CD4-positive, alpha-beta memory T cell (primary cell): ENCODE data around the gene CSF2. TPM values are rescaled to one million over a fixed set of nuclear protein-coding genes. Genes with fewer than 3 reads are reported as not detected.
A peak's percentile ranks its signal among the peaks of the same experiment; 100 is the strongest.

ENCODE experiments used
- CTCF ChIA-PET: fragments of 350-600 bp; sonication (Branson Sonifier 250); formaldehyde crosslinking; loops from one replicate; lab custom pipeline; 2021; ENCODE audit warnings: inconsistent platforms; ENCODE audit not compliant: partially characterized antibody; lab: Charles Lee
- POLR2A ChIA-PET: fragments of 350-600 bp; sonication (Branson Sonifier 250); formaldehyde crosslinking; loops from one replicate; lab custom pipeline; 2021; ENCODE audit not compliant: partially characterized antibody; lab: Charles Lee
- DNase-seq, 5 donors: peaks; one replicate each; pipeline versions ENCODE4 v3.0.0 to v3.0.0-alpha.2; 2020 to 2022; ENCODE audit warnings: mixed read lengths in 1 of 5
- H3K27ac ChIP-seq: one replicate; pipeline ENCODE4 v1.7.0; 2013; ENCODE audit warnings: low read depth, low read length
- H3K27me3 ChIP-seq: 2 replicates; pipeline ENCODE4 v1.7.0; 2013; ENCODE audit warnings: mild to moderate bottlenecking, low read length, moderate library complexity; ENCODE audit not compliant: insufficient read depth
- H3K36me3 ChIP-seq: 2 replicates; pipeline ENCODE4 v1.7.0; 2013; ENCODE audit warnings: mild to moderate bottlenecking, low read length, moderate library complexity; ENCODE audit not compliant: insufficient read depth
- H3K4me1 ChIP-seq: 2 replicates; pipeline ENCODE4 v1.7.0; 2013; ENCODE audit warnings: mild to moderate bottlenecking, low read length, moderate library complexity; ENCODE audit not compliant: insufficient read depth
- H3K4me3 ChIP-seq, 2 donors: one replicate each; pipeline ENCODE4 v1.7.0; 2013; ENCODE audit warnings: low read length in 2 of 2, mild to moderate bottlenecking in 1 of 2
- H3K9me3 ChIP-seq, 2 donors: one replicate each; pipeline ENCODE4 v1.7.0; 2013; ENCODE audit warnings: low read length in 2 of 2, control low read depth in 1 of 2; ENCODE audit not compliant: control insufficient read depth in 1 of 2
- H3K27ac Mint-ChIP-seq, 7 donors: one replicate each; pipeline ENCODE4 v1.8.0; 2020 to 2021; ENCODE audit warnings: mixed read lengths in 7 of 7, mild to moderate bottlenecking in 6 of 7, inconsistent platforms in 3 of 7, moderate library complexity in 3 of 7
- H3K27me3 Mint-ChIP-seq, 2 donors: one replicate each; pipeline ENCODE4 v1.8.0; 2020 to 2021; ENCODE audit warnings: mixed read lengths in 2 of 2
- H3K36me3 Mint-ChIP-seq, 2 donors: one replicate each; pipeline ENCODE4 v1.8.0; 2020 to 2021; ENCODE audit warnings: mixed read lengths in 2 of 2, inconsistent platforms in 1 of 2, mild to moderate bottlenecking in 1 of 2
- H3K4me1 Mint-ChIP-seq, 4 donors: one replicate each; pipeline ENCODE4 v1.8.0; 2020 to 2021; ENCODE audit warnings: mixed read lengths in 4 of 4, mild to moderate bottlenecking in 1 of 4
- H3K4me3 Mint-ChIP-seq, 8 donors: one replicate each; pipeline ENCODE4 v1.8.0; 2020 to 2021; ENCODE audit warnings: mixed read lengths in 8 of 8, mild to moderate bottlenecking in 7 of 8, moderate library complexity in 6 of 8, inconsistent platforms in 3 of 8
- H3K9me3 Mint-ChIP-seq, 8 donors: one replicate each; pipeline ENCODE4 v1.8.0; 2020 to 2021; ENCODE audit warnings: mixed read lengths in 8 of 8, mild to moderate bottlenecking in 5 of 8, inconsistent platforms in 3 of 8, moderate library complexity in 1 of 8
- intact Hi-C: fragments of 100-400 bp; cut with micrococcal nuclease; formaldehyde crosslinking; loops from one replicate; pipeline ENCODE4 v1.15.1; 2023
- polyA plus RNA-seq, 2 donors: library from polyadenylated mRNA; unstranded; fragments of 300-500 nt; fragmentation: Illumina TruSeq; gene quantifications; one replicate each; pipeline ENCODE4 v1.2.3, GENCODE V29; 2021
- total RNA-seq, 2 experiments: library from RNA; stranded (reverse); gene quantifications; one replicate each; pipeline ENCODE4 v1.2.3, GENCODE V29; 2021

CSF2 gene
- total RNA-seq (not detected), polyA plus RNA-seq (under 1 TPM in 1 of 2 donors, not detected in 1; 0.77 TPM)

DNA sequence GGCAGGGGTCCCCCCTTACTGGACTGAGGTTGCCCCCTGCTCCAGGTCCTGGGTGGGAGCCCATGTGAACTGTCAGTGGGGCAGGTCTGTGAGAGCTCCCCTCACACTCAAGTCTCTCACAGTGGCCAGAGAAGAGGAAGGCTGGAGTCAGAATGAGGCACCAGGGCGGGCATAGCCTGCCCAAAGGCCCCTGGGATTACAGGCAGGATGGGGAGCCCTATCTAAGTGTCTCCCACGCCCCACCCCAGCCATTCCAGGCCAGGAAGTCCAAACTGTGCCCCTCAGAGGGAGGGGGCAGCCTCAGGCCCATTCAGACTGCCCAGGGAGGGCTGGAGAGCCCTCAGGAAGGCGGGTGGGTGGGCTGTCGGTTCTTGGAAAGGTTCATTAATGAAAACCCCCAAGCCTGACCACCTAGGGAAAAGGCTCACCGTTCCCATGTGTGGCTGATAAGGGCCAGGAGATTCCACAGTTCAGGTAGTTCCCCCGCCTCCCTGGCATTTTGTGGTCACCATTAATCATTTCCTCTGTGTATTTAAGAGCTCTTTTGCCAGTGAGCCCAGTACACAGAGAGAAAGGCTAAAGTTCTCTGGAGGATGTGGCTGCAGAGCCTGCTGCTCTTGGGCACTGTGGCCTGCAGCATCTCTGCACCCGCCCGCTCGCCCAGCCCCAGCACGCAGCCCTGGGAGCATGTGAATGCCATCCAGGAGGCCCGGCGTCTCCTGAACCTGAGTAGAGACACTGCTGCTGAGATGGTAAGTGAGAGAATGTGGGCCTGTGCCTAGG is at the start of gene CSF2:
TSS of gene CSF2 (plus strand) at position 559 of the 783 bp plus-strand sequence. CDS start at position 594, 35 bp downstream.
- H3K4me3 Mint-ChIP-seq = peak within 1 kb of the TSS in 5 of 8 donors; percentile 1 to 45 (median 38)
- Histone ChIP-seq H3K27ac (no peak within 1 kb of the TSS), H3K36me3 (no peaks in the 10 kb centered on the region), H3K4me1 (peaks cover 52% of the 10 kb centered on the region), H3K9me3 (no peaks in the 10 kb centered on the region), H3K27me3 (no peaks in the 10 kb centered on the region), H3K4me3 (no peak within 1 kb of the TSS)
- intact Hi-C loops = loop anchor here (2.0 kb wide), 1 partner anchor 21 kb away; no protein-coding TSS in a partner anchor
- ChIA-PET CTCF (interaction anchor here (0.9 to 3.3 kb wide), 7 partner anchors 9 to 108 kb away, joined by 3 to 14 read pairs (median 5); no protein-coding TSS in a partner anchor), POLR2A (interaction anchor here (1.0 to 2.1 kb wide), 5 partner anchors 9 to 61 kb away, joined by 3 to 6 read pairs (median 3); no protein-coding TSS in a partner anchor)
- DNase-seq = no peak
- H3K36me3 Mint-ChIP-seq = no peaks in the 10 kb centered on the region
- H3K4me1 Mint-ChIP-seq = peaks cover 24 to 84% (median 50%) of the 10 kb centered on the region in 4 donors
- H3K27me3 Mint-ChIP-seq = no peaks in the 10 kb centered on the region
- no peaks in the 10 kb centered on the region for H3K9me3 Mint-ChIP-seq
- H3K27ac Mint-ChIP-seq = peak within 1 kb of the TSS; percentile 13 to 61 (median 36)

DNA sequence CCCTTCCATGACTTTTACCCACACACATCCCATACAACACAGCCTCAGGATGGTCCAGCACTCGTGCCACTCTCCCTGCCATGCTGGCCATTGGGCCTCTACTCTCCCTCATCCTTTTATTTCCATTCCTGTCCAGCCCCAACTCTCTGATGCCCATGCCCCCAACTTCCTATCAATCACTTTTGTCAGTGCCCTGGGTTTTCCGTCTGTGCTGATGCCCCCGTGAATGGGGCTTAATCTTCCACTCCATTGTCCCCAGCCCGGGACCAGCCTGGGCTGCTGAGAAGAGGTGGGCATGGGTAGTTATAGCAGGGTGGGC is 49.5 kb upstream of the CSF2 start:
- Mint-ChIP-seq H3K9me3 (no peaks in the 10 kb centered on the region), H3K36me3 (no peaks in the 10 kb centered on the region), H3K27me3 (no peaks in the 10 kb centered on the region), H3K4me1 (peaks cover 22 to 31% (median 27%) of the 10 kb centered on the region in 4 donors), H3K27ac (no peak overlapping the region), H3K4me3 (no peak overlapping the region)
- DNase-seq = no peak
- ChIA-PET CTCF (interaction anchor here (1.4 to 2.1 kb wide), 2 partner anchors 16 to 39 kb away, joined by 3 to 5 read pairs; no protein-coding TSS in a partner anchor), POLR2A (no interaction called here)
- H3K27me3 ChIP-seq = no peaks in the 10 kb centered on the region
- H3K9me3 ChIP-seq = no peaks in the 10 kb centered on the region
- H3K27ac ChIP-seq = no peak overlapping the region
- H3K4me3 ChIP-seq = no peak overlapping the region
- peaks cover 46% of the 10 kb centered on the region for H3K4me1 ChIP-seq
- H3K36me3 ChIP-seq = no peaks in the 10 kb centered on the region
- intact Hi-C loops = no loop called here

DNA sequence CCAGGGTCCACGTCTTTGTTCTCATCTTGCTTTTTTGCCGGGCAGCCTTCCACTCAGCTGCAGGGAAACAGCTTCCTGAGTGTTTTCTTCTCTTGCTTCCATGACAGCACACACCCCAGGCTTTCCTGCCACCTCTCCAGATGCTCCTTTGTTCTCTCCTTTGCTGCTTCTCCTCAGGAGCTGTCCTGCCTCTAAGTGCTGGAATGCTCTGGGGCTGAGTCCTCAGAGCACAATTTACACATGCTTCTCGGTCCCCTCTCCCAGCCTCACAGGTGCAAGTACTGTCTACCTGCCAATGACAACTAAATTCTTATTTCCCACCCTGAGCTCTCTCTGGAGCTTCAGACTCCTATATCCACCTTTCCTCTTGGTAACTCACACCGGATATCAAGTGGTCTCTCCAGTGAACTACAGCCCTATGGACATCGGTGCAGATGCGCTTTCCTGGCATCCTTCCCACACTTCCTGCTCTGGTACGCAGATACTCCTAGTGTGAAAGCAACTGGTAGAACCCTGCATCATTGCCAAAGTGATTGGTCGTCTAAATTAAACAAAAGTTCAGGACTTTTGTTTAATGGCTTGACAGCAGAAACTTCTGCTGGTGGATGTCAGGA is 48.7 kb upstream of the CSF2 start:
- Histone ChIP-seq H3K9me3 (no peaks in the 10 kb centered on the region), H3K4me1 (peaks cover 38% of the 10 kb centered on the region), H3K36me3 (no peaks in the 10 kb centered on the region), H3K27me3 (no peaks in the 10 kb centered on the region), H3K27ac (no peak overlapping the region), H3K4me3 (no peak overlapping the region)
- Mint-ChIP-seq H3K4me1 (peaks cover 14 to 28% (median 20%) of the 10 kb centered on the region in 4 donors), H3K9me3 (no peaks in the 10 kb centered on the region), H3K36me3 (no peaks in the 10 kb centered on the region), H3K27ac (no peak overlapping the region), H3K27me3 (peaks cover 1 to 2% of the 10 kb centered on the region in 2 donors), H3K4me3 (no peak overlapping the region)
- ChIA-PET POLR2A (no interaction called here), CTCF (interaction anchor here (1.4 to 2.1 kb wide), 2 partner anchors 17 to 38 kb away, joined by 3 to 5 read pairs; no protein-coding TSS in a partner anchor)
- DNase-seq = no peak
- intact Hi-C loops = no loop called here

DNA sequence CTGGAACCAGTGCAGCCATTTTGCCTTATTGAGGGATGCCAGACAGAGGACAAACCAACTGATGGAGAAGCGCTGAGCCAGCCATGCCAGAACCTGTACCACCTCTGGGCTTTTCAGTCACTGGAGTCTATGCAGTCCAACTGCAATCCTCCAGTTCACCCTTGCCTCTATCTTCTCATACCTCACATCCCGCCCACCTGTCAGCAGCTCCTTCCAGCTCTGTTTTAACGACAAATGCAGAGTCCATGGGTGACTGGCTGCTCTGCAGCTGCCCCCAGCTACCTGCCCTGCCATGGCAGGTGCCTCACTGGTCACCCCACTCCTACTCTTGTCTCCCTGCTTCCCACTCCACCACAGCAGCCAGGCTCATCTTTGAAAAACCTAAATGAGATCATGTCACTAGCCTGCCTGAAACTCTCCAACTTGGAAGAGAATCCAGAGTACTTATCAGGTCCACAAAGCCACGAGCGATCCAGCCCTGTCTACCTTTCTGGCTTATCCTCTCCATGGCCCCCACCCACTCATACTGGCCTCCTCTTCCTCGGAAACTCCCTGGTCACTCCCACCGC is 48.1 kb upstream of the CSF2 start:
- CTCF ChIA-PET = interaction anchor here (2.1 kb wide), 1 partner anchor 18 kb away, joined by 5 read pairs; no protein-coding TSS in a partner anchor

DNA sequence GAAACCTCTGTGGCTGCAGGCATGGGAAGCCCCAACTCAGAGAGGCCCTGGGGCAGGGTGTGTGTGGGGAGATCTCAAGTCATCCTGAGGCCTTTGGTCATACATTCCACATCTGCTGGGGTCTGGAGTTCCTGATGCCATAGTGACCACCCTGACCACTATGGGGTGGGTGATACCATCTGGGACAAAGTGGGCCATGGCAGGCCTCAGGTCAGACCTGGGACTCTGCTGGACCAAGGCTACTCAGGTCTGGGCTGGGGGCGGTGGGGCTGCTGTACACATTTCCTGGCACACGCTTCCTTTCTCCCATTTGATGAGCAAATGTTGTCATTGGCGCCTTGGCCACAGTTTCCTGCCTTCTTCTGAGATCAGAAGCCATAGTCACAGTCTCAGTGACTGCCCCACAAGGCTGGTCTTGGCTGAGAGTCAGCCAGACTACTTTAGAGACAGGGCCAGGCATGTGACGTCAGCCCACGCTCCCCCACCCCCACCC is 47.0 kb upstream of the CSF2 start:
- Histone ChIP-seq H3K9me3 (no peaks in the 10 kb centered on the region), H3K36me3 (no peaks in the 10 kb centered on the region), H3K27ac (no peak overlapping the region), H3K4me1 (peaks cover 25% of the 10 kb centered on the region), H3K4me3 (no peak overlapping the region), H3K27me3 (no peaks in the 10 kb centered on the region)
- peak overlapping the region in 5 of 8 donors; percentile 9 to 58 (median 55) for H3K4me3 Mint-ChIP-seq
- intact Hi-C loops = no loop called here
- peaks cover 0 to 2% (median 0%) of the 10 kb centered on the region in 8 donors for H3K9me3 Mint-ChIP-seq
- POLR2A ChIA-PET = no interaction called here
- CTCF ChIA-PET = no interaction called here
- peaks cover 1 to 4% of the 10 kb centered on the region in 2 donors for H3K27me3 Mint-ChIP-seq
- no peaks in the 10 kb centered on the region for H3K36me3 Mint-ChIP-seq
- peak overlapping the region in 2 of 7 donors; percentile 48 to 94 for H3K27ac Mint-ChIP-seq
- H3K4me1 Mint-ChIP-seq = peaks cover 0 to 19% (median 6%) of the 10 kb centered on the region in 4 donors
- peak; percentile 39 to 82 (median 51) for DNase-seq

More for the DNA sequence above, 48.1 kb upstream of the CSF2 start:
- Mint-ChIP-seq H3K9me3 (no peaks in the 10 kb centered on the region), H3K4me1 (peaks cover 8 to 25% (median 14%) of the 10 kb centered on the region in 4 donors), H3K36me3 (no peaks in the 10 kb centered on the region), H3K27me3 (peaks cover 1 to 2% of the 10 kb centered on the region in 2 donors), H3K4me3 (no peak overlapping the region), H3K27ac (no peak overlapping the region)
- intact Hi-C loops = no loop called here
- no peak overlapping the region for H3K4me3 ChIP-seq
- no peak for DNase-seq
- H3K9me3 ChIP-seq = no peaks in the 10 kb centered on the region
- H3K4me1 ChIP-seq = peaks cover 32% of the 10 kb centered on the region
- no peaks in the 10 kb centered on the region for H3K36me3 ChIP-seq
- POLR2A ChIA-PET = no interaction called here
- no peak overlapping the region for H3K27ac ChIP-seq
- H3K27me3 ChIP-seq = no peaks in the 10 kb centered on the region

DNA sequence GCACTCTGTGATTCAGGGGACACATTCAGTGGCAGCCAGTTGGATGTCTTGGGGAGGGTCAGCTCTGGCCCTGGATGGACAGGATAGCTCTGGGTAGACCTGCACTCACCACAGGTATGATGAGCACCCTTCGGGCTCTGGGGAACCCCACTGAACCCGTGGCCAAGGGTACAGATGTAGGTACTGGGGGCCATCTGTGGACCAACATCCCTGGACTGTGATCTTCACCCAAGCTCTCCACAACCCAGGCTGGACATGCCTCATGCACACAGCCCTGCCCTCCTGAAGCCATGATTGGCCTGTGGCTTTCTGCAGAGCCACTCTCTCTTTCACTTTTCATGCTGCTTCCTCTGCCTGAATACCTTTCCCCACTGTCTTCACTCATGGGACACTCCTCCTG is 46.6 kb upstream of the CSF2 start:
- peaks cover 1 to 5% of the 10 kb centered on the region in 2 donors for H3K27me3 Mint-ChIP-seq
- H3K36me3 Mint-ChIP-seq = no peaks in the 10 kb centered on the region
- Histone ChIP-seq H3K9me3 (no peaks in the 10 kb centered on the region), H3K27ac (no peak overlapping the region), H3K27me3 (no peaks in the 10 kb centered on the region), H3K4me1 (peaks cover 25% of the 10 kb centered on the region), H3K36me3 (no peaks in the 10 kb centered on the region), H3K4me3 (no peak overlapping the region)
- peaks cover 0 to 5% (median 0%) of the 10 kb centered on the region in 8 donors for H3K9me3 Mint-ChIP-seq
- intact Hi-C loops = no loop called here
- H3K27ac Mint-ChIP-seq = peak overlapping the region in 3 of 7 donors; percentile 83 to 94 (median 92)
- no peak for DNase-seq
- H3K4me1 Mint-ChIP-seq = peaks cover 0 to 19% (median 6%) of the 10 kb centered on the region in 4 donors
- H3K4me3 Mint-ChIP-seq = peak overlapping the region in 5 of 8 donors; percentile 2 to 57 (median 43)
- ChIA-PET CTCF (interaction anchor here (1.5 kb wide), 1 partner anchor 15 kb away, joined by 4 read pairs; no protein-coding TSS in a partner anchor), POLR2A (no interaction called here)
